ENCODE measurements around the gene COL19A1.

COL19A1 gene

DNA sequence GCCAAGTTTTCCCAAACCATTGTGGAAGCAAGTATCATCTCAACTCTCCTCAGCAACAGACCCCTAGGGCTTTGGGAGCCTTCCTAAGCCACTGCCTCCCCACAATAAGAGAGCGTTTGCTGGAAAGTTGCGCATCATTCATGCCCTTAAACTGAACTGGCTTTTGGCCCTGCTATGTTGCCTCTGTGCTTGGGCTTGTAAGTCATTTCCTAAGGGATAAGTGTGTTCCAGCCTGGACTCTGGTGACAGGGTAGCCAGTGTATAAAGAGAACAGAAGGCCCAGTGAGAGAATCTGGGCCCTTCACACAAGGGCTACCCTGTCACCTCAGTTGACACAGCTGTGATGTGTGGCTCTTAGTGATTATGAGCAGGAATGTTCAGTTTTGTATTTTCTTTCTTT, 358.7 kb downstream of the COL19A1 start:
- no peaks in the 10 kb centered on the region for H3K9me3 ChIP-seq (ENCODE audit: insufficient read depth, low read length)
- H3K36me3 ChIP-seq (ENCODE audit: low read length), result no peaks in the 10 kb centered on the region
- no peaks in the 10 kb centered on the region for H3K79me2 ChIP-seq (ENCODE audit: insufficient read depth, low read length)
- no peak overlapping the region for H3K4me2 ChIP-seq (ENCODE audit: low read depth, low read length, poor library complexity, severe bottlenecking)
- no peaks in the 10 kb centered on the region for H4K20me1 ChIP-seq (ENCODE audit: low read depth, low read length)
- H3K9me2 ChIP-seq (replicated peaks; ENCODE audit: insufficient read depth, low read length), result no peaks in the 10 kb centered on the region
- TF ChIP-seq, protein P1, sequence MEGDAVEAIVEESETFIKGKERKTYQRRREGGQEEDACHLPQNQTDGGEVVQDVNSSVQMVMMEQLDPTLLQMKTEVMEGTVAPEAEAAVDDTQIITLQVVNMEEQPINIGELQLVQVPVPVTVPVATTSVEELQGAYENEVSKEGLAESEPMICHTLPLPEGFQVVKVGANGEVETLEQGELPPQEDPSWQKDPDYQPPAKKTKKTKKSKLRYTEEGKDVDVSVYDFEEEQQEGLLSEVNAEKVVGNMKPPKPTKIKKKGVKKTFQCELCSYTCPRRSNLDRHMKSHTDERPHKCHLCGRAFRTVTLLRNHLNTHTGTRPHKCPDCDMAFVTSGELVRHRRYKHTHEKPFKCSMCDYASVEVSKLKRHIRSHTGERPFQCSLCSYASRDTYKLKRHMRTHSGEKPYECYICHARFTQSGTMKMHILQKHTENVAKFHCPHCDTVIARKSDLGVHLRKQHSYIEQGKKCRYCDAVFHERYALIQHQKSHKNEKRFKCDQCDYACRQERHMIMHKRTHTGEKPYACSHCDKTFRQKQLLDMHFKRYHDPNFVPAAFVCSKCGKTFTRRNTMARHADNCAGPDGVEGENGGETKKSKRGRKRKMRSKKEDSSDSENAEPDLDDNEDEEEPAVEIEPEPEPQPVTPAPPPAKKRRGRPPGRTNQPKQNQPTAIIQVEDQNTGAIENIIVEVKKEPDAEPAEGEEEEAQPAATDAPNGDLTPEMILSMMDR (IDR thresholded peaks at IDR 0.05; ENCODE audit: insufficient read depth, low read length, poor library complexity, severe bottlenecking), result no peak
- TF ChIP-seq EZH2phosphoT487 (conservative IDR thresholded peaks at IDR 0.05; ENCODE audit: low read length), result no peak
- no peak overlapping the region for H3K9ac ChIP-seq (ENCODE audit: low read length)
- no peaks in the 10 kb centered on the region for H3F3A ChIP-seq (ENCODE audit: insufficient read depth)
- H2AFZ ChIP-seq (ENCODE audit: low read depth, low read length, severe bottlenecking), result no peak overlapping the region
- H3K27ac ChIP-seq (ENCODE audit: low read depth, low read length), result no peak overlapping the region
- no peaks in the 10 kb centered on the region for H3K27me3 ChIP-seq (ENCODE audit: low read length)
- H3K4me3 ChIP-seq (ENCODE audit: insufficient read depth, low read length, poor library complexity, severe bottlenecking), result no peak overlapping the region

DNA sequence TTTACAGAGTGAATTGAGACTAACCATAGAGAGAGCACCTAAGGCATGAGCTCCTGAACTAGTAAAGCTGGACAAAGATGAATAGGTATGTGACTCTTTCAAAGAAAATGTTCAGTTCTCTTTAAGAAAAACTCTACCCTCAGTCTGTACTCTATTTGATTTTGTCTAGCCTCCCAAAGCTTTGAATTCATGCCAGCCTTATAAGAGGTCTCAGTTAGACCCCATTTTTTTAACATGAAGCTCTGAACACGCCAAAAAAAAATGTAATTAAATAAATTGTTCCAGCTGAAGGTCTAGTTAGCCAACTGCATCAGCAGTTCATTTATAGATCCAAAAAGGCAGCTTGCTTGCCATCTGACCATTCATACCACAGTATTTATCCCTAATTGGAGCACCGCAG, 365.0 kb downstream of the COL19A1 start:
- no peak for TF ChIP-seq EZH2phosphoT487 (conservative IDR thresholded peaks at IDR 0.05; ENCODE audit: low read length)
- TF ChIP-seq, protein P1 (IDR thresholded peaks at IDR 0.05; ENCODE audit: insufficient read depth, low read length, poor library complexity, severe bottlenecking), result no peak

DNA sequence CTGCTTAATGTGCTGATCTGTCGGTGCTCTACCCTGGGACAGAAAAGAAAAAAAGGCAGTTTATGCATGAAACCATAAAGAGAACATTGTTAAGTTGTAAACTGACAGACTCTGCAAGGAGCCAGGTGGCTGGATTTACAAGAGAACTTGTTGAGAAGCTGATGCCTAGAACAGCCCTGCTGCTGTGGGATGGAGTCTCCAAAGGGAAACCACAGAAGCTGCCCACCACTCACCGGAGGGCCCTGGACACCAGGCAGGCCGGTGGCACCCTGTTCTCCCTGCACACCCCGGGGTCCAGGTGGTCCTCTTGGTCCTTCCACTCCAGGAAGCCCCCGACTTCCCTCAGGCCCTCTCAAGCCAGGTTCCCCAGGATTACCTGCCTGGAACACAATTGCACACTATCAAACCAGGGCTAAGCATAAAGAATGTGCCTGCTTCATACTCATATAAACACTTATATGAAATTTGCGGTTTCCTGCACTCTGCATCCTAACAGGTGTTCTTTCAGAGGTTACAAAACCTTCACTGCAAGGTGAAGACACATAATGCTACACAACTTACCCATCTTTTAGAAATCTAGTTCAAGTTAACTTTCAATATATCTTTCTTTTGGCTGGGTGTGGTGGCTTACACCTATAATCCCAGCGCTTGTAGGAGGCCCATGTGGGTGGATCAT, 368.3 kb downstream of the COL19A1 start:
- Histone ChIP-seq H2AFZ (ENCODE audit: low read depth, low read length, severe bottlenecking) (no peak overlapping the region), H3K4me3 (ENCODE audit: insufficient read depth, low read length, poor library complexity, severe bottlenecking) (no peak overlapping the region), H3K4me2 (ENCODE audit: low read depth, low read length, poor library complexity, severe bottlenecking) (no peak overlapping the region), H3K79me2 (ENCODE audit: insufficient read depth, low read length) (no peaks in the 10 kb centered on the region), H4K20me1 (ENCODE audit: low read depth, low read length) (no peaks in the 10 kb centered on the region), H3K9ac (ENCODE audit: low read length) (no peak overlapping the region), H3F3A (ENCODE audit: insufficient read depth) (no peaks in the 10 kb centered on the region), H3K9me2 (replicated peaks; ENCODE audit: insufficient read depth, low read length) (no peaks in the 10 kb centered on the region), H3K27ac (ENCODE audit: low read depth, low read length) (no peak overlapping the region), H3K36me3 (ENCODE audit: low read length) (no peaks in the 10 kb centered on the region), H3K9me3 (ENCODE audit: insufficient read depth, low read length) (no peaks in the 10 kb centered on the region), H3K27me3 (ENCODE audit: low read length) (no peaks in the 10 kb centered on the region)
- TF ChIP-seq, protein P1 (IDR thresholded peaks at IDR 0.05; ENCODE audit: insufficient read depth, low read length, poor library complexity, severe bottlenecking), result no peak
- TF ChIP-seq EZH2phosphoT487 (conservative IDR thresholded peaks at IDR 0.05; ENCODE audit: low read length), result no peak

More for the DNA sequence above, 365.0 kb downstream of the COL19A1 start:
- no peaks in the 10 kb centered on the region for H3K79me2 ChIP-seq (ENCODE audit: insufficient read depth, low read length)
- no peaks in the 10 kb centered on the region for H3F3A ChIP-seq (ENCODE audit: insufficient read depth)
- no peak overlapping the region for H2AFZ ChIP-seq (ENCODE audit: low read depth, low read length, severe bottlenecking)
- no peak overlapping the region for H3K9ac ChIP-seq (ENCODE audit: low read length)
- no peak overlapping the region for H3K4me2 ChIP-seq (ENCODE audit: low read depth, low read length, poor library complexity, severe bottlenecking)
- H3K27me3 ChIP-seq (ENCODE audit: low read length), result no peaks in the 10 kb centered on the region
- no peaks in the 10 kb centered on the region for H3K9me2 ChIP-seq (replicated peaks; ENCODE audit: insufficient read depth, low read length)
- H3K36me3 ChIP-seq (ENCODE audit: low read length), result no peaks in the 10 kb centered on the region
- H3K27ac ChIP-seq (ENCODE audit: low read depth, low read length), result no peak overlapping the region
- H4K20me1 ChIP-seq (ENCODE audit: low read depth, low read length), result no peaks in the 10 kb centered on the region
- H3K9me3 ChIP-seq (ENCODE audit: insufficient read depth, low read length), result no peaks in the 10 kb centered on the region
- no peak overlapping the region for H3K4me3 ChIP-seq (ENCODE audit: insufficient read depth, low read length, poor library complexity, severe bottlenecking)

Data from SU-DHL-6 (cell line).